ENCODE data around the gene NBEAL1. TPM values are rescaled to one million over a fixed set of nuclear protein-coding genes. Genes with fewer than 3 reads are reported as not detected.

The NBEAL1 gene
- total and polyA plus RNA-seq, 2 donors from 2014 or later: 6.5 to 39.3 TPM

- Histone ChIP-seq H3K27me3 (ENCODE audit: control insufficient read depth, insufficient read depth, low read length) (no peaks in the 10 kb centered on the region), H3K9me3 (ENCODE audit: control insufficient read depth in 2 of 3, insufficient read depth in 1 of 3, low read length in 3 of 3) (no peaks in the 10 kb centered on the region), H3K4me3 (ENCODE audit: low read length in 3 of 3) (no peak overlapping the region), H3K36me3 (ENCODE audit: control insufficient read depth in 2 of 3, insufficient read depth in 3 of 3, low read length in 3 of 3) (no peaks in the 10 kb centered on the region), H3K4me1 (ENCODE audit: control insufficient read depth in 2 of 3, insufficient read depth in 2 of 3, low read depth in 1 of 3, low read length in 3 of 3) (peaks cover 0 to 11% (median under 1%) of the 10 kb centered on the region in 3 donors), H3K27ac (ENCODE audit: low read depth in 2 of 2, low read length in 2 of 2) (no peak overlapping the region), H3K9ac (ENCODE audit: low read length in 3 of 3) (no peak overlapping the region)
- intact Hi-C loops (cut with DNase I): no loop called here
- DNase-seq: no peak
- FAIRE-seq: no peak
- TF ChIP-seq CTCF (IDR thresholded peaks at IDR 0.05; ENCODE audit: borderline replicate concordance, extremely low read depth, insufficient read depth): no peak
These were observed 10.9 kb downstream of the NBEAL1 start for GRCh38 chr2:203025592-203025991.

GRCh38 chr2:203030545-203030944 is 15.9 kb downstream of the NBEAL1 start:
- Histone ChIP-seq H3K36me3 (ENCODE audit: control insufficient read depth in 2 of 3, insufficient read depth in 3 of 3, low read length in 3 of 3) (no peaks in the 10 kb centered on the region), H3K4me1 (ENCODE audit: control insufficient read depth in 2 of 3, insufficient read depth in 2 of 3, low read depth in 1 of 3, low read length in 3 of 3) (peaks cover 0 to 4% (median 3%) of the 10 kb centered on the region in 3 donors), H3K27me3 (ENCODE audit: control insufficient read depth, insufficient read depth, low read length) (no peaks in the 10 kb centered on the region), H3K9ac (ENCODE audit: low read length in 3 of 3) (no peak overlapping the region), H3K4me3 (ENCODE audit: low read length in 3 of 3) (no peak overlapping the region), H3K27ac (ENCODE audit: low read depth in 2 of 2, low read length in 2 of 2) (no peak overlapping the region), H3K9me3 (ENCODE audit: control insufficient read depth in 2 of 3, insufficient read depth in 1 of 3, low read length in 3 of 3) (no peaks in the 10 kb centered on the region)
- DNase-seq (no peak), FAIRE-seq (no peak)
- intact Hi-C loops (cut with DNase I): no loop called here
- TF ChIP-seq CTCF (IDR thresholded peaks at IDR 0.05; ENCODE audit: borderline replicate concordance, extremely low read depth, insufficient read depth): no peak

- Histone ChIP-seq H3K27me3 (ENCODE audit: control insufficient read depth, insufficient read depth, low read length) (no peaks in the 10 kb centered on the region), H3K27ac (ENCODE audit: low read depth in 2 of 2, low read length in 2 of 2) (no peak overlapping the region), H3K9me3 (ENCODE audit: control insufficient read depth in 2 of 3, insufficient read depth in 1 of 3, low read length in 3 of 3) (no peaks in the 10 kb centered on the region), H3K4me3 (ENCODE audit: low read length in 3 of 3) (no peak overlapping the region), H3K4me1 (ENCODE audit: control insufficient read depth in 2 of 3, insufficient read depth in 2 of 3, low read depth in 1 of 3, low read length in 3 of 3) (peaks cover 0 to 3% (median 0%) of the 10 kb centered on the region in 3 donors), H3K36me3 (ENCODE audit: control insufficient read depth in 2 of 3, insufficient read depth in 3 of 3, low read length in 3 of 3) (no peaks in the 10 kb centered on the region), H3K9ac (ENCODE audit: low read length in 3 of 3) (no peak overlapping the region)
- no peak for TF ChIP-seq CTCF (IDR thresholded peaks at IDR 0.05; ENCODE audit: borderline replicate concordance, extremely low read depth, insufficient read depth)
- DNase-seq: no peak
- intact Hi-C loops (cut with DNase I): no loop called here
- no peak for FAIRE-seq
These were observed 16.3 kb downstream of the NBEAL1 start for GRCh38 chr2:203030991-203031390.

GRCh38 chr2:203033395-203033794 is 18.7 kb downstream of the NBEAL1 start:
- peaks cover 0 to 5% (median 0%) of the 10 kb centered on the region in 3 donors for H3K4me1 ChIP-seq (ENCODE audit: control insufficient read depth in 2 of 3, insufficient read depth in 2 of 3, low read depth in 1 of 3, low read length in 3 of 3)

More at GRCh38 chr2:203033395-203033794, 18.7 kb downstream of the NBEAL1 start:
- no peak for FAIRE-seq
- no peak overlapping the region for H3K27ac ChIP-seq (ENCODE audit: low read depth in 2 of 2, low read length in 2 of 2)
- TF ChIP-seq CTCF (IDR thresholded peaks at IDR 0.05; ENCODE audit: borderline replicate concordance, extremely low read depth, insufficient read depth): no peak
- no peaks in the 10 kb centered on the region for H3K27me3 ChIP-seq (ENCODE audit: control insufficient read depth, insufficient read depth, low read length)
- no peak overlapping the region for H3K4me3 ChIP-seq (ENCODE audit: low read length in 3 of 3)
- DNase-seq: no peak
- no peaks in the 10 kb centered on the region for H3K36me3 ChIP-seq (ENCODE audit: control insufficient read depth in 2 of 3, insufficient read depth in 3 of 3, low read length in 3 of 3)
- no peaks in the 10 kb centered on the region for H3K9me3 ChIP-seq (ENCODE audit: control insufficient read depth in 2 of 3, insufficient read depth in 1 of 3, low read length in 3 of 3)
- intact Hi-C loops (cut with DNase I): no loop called here
- H3K9ac ChIP-seq (ENCODE audit: low read length in 3 of 3): no peak overlapping the region
